Gastroesophageal sphincter (tissue), 4 donors: Measurements from ENCODE around the gene IQGAP3. TPM values are rescaled to one million over a fixed set of nuclear protein-coding genes. Genes with fewer than 3 reads are reported as not detected.

Experiments
- ATAC-seq: fragments of 150-250 bp; one replicate; pipeline ENCODE4 v1.9.1; 2016; ENCODE audit warnings: mild to moderate bottlenecking, moderate library complexity
- H3K27ac ChIP-seq, 4 donors: fragments of 200-600 bp; sonication (generic) in 3 of 4; 1 replicate in 3 of 4; 2 replicates in 1 of 4; pipeline ENCODE4 v1.5.1; 2016 to 2019
- H3K27me3 ChIP-seq: fragments of 200-600 bp; sonication (generic); one replicate; pipeline ENCODE4 v1.5.1; 2019
- H3K36me3 ChIP-seq, 2 donors: fragments of 200-600 bp; sonication (generic); one replicate each; pipeline ENCODE4 v1.5.1; 2019; ENCODE audit warnings: control low read depth in 1 of 2
- H3K4me1 ChIP-seq, 3 donors: fragments of 200-600 bp; sonication (generic); 1 replicate in 2 of 3; 2 replicates in 1 of 3; pipeline ENCODE4 v1.5.1; 2016 to 2019; ENCODE audit warnings: control low read depth in 2 of 3
- H3K4me3 ChIP-seq, 2 donors: fragments of 200-600 bp; sonication (generic); one replicate each; pipeline ENCODE4 v1.5.1; 2019; ENCODE audit warnings: mild to moderate bottlenecking in 1 of 2, moderate library complexity in 1 of 2
- H3K9me3 ChIP-seq, 3 donors: fragments of 200-600 bp; sonication (generic); one replicate each; pipeline ENCODE4 v1.5.1; 2017 to 2019; ENCODE audit warnings: control low read depth in 2 of 3
- EP300 ChIP-seq: sonication (generic); formaldehyde crosslinking; IDR thresholded peaks from one replicate; pipeline ENCODE4 v1.6.1; 2017; ENCODE audit warnings: antibody characterized with exemption, mild to moderate bottlenecking
- POLR2A ChIP-seq, 2 donors: fragments of 450-650 bp; IDR thresholded peaks; one replicate each; pipeline ENCODE4 v1.6.1; 2017; ENCODE audit warnings: antibody characterized with exemption in 2 of 2, mild to moderate bottlenecking in 2 of 2, moderate library complexity in 1 of 2
- POLR2AphosphoS5 ChIP-seq: sonication (generic); formaldehyde crosslinking; IDR thresholded peaks from one replicate; pipeline ENCODE4 v1.6.1; 2017; ENCODE audit warnings: antibody characterized with exemption
- WGBS, 2 donors: methylation state at CpG; one replicate each; pipeline ENCODE4 v1.1.5; 2018; ENCODE audit warnings: low coverage in 1 of 2; 5-methylcytosine and 5-hydroxymethylcytosine counted together
- total RNA-seq, 4 donors: library from RNA; depleted of rRNA; stranded (reverse); fragments of >200 nt; gene quantifications; one replicate each; pipeline ENCODE4 v1.1.0, GENCODE V29; 2016
- TF ChIP-seq, protein P1 (sequence below), 4 experiments: fragments of 200-600 bp in 2 of 4; fragments of 450-650 bp in 2 of 4; sonication (generic) in 1 of 4; IDR thresholded peaks; one replicate each; pipeline ENCODE4 v1.5.1; 2017 to 2019; ENCODE audit warnings: antibody characterized with exemption in 4 of 4, mild to moderate bottlenecking in 2 of 4, moderate library complexity in 2 of 4

The IQGAP3 gene
- total RNA-seq, 4 donors from 2014 or later: 0.27 to 0.58 (median 0.42) TPM; not detected in 1

- H3K27ac ChIP-seq: peak overlapping the region; percentile 95 to 100 (median 98)
- peak; percentile 23 to 49 for TF ChIP-seq POLR2A (IDR thresholded peaks at IDR 0.05)
- TF ChIP-seq, protein P1, sequence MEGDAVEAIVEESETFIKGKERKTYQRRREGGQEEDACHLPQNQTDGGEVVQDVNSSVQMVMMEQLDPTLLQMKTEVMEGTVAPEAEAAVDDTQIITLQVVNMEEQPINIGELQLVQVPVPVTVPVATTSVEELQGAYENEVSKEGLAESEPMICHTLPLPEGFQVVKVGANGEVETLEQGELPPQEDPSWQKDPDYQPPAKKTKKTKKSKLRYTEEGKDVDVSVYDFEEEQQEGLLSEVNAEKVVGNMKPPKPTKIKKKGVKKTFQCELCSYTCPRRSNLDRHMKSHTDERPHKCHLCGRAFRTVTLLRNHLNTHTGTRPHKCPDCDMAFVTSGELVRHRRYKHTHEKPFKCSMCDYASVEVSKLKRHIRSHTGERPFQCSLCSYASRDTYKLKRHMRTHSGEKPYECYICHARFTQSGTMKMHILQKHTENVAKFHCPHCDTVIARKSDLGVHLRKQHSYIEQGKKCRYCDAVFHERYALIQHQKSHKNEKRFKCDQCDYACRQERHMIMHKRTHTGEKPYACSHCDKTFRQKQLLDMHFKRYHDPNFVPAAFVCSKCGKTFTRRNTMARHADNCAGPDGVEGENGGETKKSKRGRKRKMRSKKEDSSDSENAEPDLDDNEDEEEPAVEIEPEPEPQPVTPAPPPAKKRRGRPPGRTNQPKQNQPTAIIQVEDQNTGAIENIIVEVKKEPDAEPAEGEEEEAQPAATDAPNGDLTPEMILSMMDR (IDR thresholded peaks at IDR 0.05): no peak
- TF ChIP-seq EP300: peak; percentile 89
- peak; percentile 89 for TF ChIP-seq POLR2AphosphoS5
- WGBS, 2 donors: 0 to 10% methylated on average over 5 of the region's 7 CpGs
- peak overlapping the region in 1 of 2 donors; percentile 33 for H3K4me3 ChIP-seq
- H3K27me3 ChIP-seq: no peaks in the 10 kb centered on the region
- peak; percentile 32 for ATAC-seq
- H3K36me3 ChIP-seq: no peaks in the 10 kb centered on the region
- peaks cover 40 to 96% (median 56%) of the 10 kb centered on the region in 3 donors for H3K4me1 ChIP-seq
- H3K9me3 ChIP-seq: no peaks in the 10 kb centered on the region
Observed at GRCh38 chr1:156508205-156508954, 64.0 kb downstream of the IQGAP3 start.

GRCh38 chr1:156506450-156506849 lies 65.9 kb downstream of the IQGAP3 start:
- H3K27me3 ChIP-seq: no peaks in the 10 kb centered on the region
- no peaks in the 10 kb centered on the region for H3K36me3 ChIP-seq
- TF ChIP-seq POLR2AphosphoS5 (no peak), POLR2A (IDR thresholded peaks at IDR 0.05) (no peak)
- TF ChIP-seq, protein P1 (IDR thresholded peaks at IDR 0.05): no peak
- H3K27ac ChIP-seq: peak overlapping the region; percentile 95 to 100 (median 99)
- ATAC-seq: no peak
- no peaks in the 10 kb centered on the region for H3K9me3 ChIP-seq
- WGBS, 2 donors: 77 to 87% methylated on average over 2 of the region's 2 CpGs
- peaks cover 51 to 96% (median 65%) of the 10 kb centered on the region in 3 donors for H3K4me1 ChIP-seq
- H3K4me3 ChIP-seq: no peak overlapping the region

DNA sequence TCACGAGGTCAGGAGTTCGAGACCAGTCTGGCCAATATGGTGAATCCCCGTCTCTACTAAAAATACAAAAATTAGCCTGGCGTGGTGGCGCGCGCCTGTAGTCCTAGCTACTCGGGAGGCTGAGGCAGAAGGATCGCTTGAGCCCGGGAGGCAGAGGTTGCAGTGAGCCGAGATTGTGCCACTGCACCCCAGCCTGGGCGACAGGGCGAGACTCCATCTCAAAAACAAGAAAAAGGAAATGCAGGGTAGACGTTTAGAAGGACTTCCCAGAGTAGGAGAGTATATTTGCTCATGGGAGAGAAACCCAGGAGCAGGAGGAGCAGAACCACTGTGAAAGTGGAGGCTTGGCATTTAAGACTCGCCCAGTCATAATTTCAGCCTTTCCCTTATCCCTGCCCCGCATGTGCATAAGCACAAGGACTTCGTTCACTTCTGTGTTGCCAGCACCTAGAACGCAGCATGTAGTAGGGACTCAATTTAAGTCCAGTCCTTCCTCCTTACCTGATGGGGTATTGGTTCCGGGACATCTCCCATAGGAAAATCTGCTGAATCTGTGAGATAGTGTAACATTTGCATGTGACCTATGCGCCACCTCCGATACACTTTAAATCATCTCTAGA lies 66.6 kb downstream of the IQGAP3 start:
- Histone ChIP-seq H3K4me3 (peak overlapping the region in 1 of 2 donors; percentile 32), H3K27me3 (no peaks in the 10 kb centered on the region), H3K27ac (peak overlapping the region; percentile 95 to 100 (median 99)), H3K36me3 (no peaks in the 10 kb centered on the region), H3K4me1 (peaks cover 48 to 91% (median 62%) of the 10 kb centered on the region in 3 donors), H3K9me3 (no peaks in the 10 kb centered on the region)
- 85 to 91% methylated on average over 7 to 18 of the region's 21 CpGs for WGBS, 2 donors
- no peak for TF ChIP-seq POLR2A (IDR thresholded peaks at IDR 0.05)
- no peak for TF ChIP-seq POLR2AphosphoS5
- TF ChIP-seq EP300: no peak
- TF ChIP-seq, protein P1 (IDR thresholded peaks at IDR 0.05): no peak
- ATAC-seq: no peak

DNA sequence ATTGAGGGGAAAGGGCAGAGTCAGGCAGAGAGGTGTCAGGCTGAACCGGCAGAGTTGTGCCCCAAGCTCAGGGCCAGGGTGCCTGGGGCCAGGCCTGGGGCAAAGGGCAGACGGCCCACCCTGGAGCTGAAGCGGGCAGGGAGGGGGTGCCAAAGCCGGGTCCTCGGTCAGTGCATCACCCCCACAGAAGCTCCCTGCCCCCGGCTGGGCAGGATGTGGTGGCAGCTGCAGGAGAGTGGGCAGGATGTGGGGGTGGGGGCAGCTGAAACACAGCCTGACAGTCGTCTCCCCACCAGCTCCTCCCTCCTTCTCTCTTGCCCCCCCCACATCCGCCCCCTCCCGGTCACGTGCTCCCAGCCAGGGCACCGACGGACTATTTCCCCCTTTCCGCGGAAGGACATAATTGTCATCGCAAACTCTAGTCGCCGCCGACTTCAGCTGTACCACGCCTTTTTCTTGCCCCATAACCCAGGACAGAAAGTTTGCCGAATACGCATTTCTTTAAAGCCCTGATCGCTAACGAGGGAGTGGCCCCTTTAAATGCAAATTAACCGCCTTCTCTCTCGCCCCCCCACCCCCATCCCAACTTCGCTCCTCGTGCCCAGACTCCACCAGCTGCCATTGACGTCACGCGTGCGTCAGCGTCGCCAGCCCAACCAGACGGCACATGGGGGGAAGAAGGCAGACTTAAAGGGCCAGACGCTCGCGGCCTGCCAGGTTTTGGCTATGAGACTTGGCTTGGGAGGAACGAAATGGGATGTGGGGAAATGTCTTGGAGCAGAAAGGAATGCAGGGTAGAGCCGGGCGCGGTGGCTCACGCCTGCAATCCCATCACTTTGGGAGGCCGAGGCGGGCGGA lies 67.3 kb downstream of the IQGAP3 start:
- Histone ChIP-seq H3K4me3 (peak overlapping the region; percentile 20 to 32), H3K27ac (peak overlapping the region; percentile 99 to 100 (median 99)), H3K4me1 (peaks cover 44 to 84% (median 57%) of the 10 kb centered on the region in 3 donors), H3K36me3 (no peaks in the 10 kb centered on the region), H3K27me3 (no peaks in the 10 kb centered on the region), H3K9me3 (no peaks in the 10 kb centered on the region)
- WGBS, 2 donors: 1 to 10% methylated on average over 2 to 20 of the region's 45 CpGs
- TF ChIP-seq POLR2AphosphoS5 (peak; percentile 98), POLR2A (IDR thresholded peaks at IDR 0.05) (peak; percentile 53 to 68), EP300 (peak; percentile 95)
- TF ChIP-seq, protein P1 (IDR thresholded peaks at IDR 0.05): no peak
- peak; percentile 75 for ATAC-seq
